ENCODE results near the gene PALD1. TPM values are rescaled to one million over a fixed set of nuclear protein-coding genes. Genes with fewer than 3 reads are reported as not detected.

PALD1 gene
- total RNA-seq, 4 donors from 2014 or later: 6.2 to 12.1 (median 7.7) TPM

- no peak for DNase-seq (ENCODE audit: low spot score in 2 of 2)
- Histone ChIP-seq H3K4me3 (no peak overlapping the region), H3K4me1 (no peaks in the 10 kb centered on the region), H3K27me3 (no peaks in the 10 kb centered on the region), H3K36me3 (no peaks in the 10 kb centered on the region), H3K27ac (no peak overlapping the region), H3K9me3 (no peaks in the 10 kb centered on the region)
- TF ChIP-seq EP300 (IDR thresholded peaks at IDR 0.05) (no peak), POLR2AphosphoS5 (IDR thresholded peaks at IDR 0.05) (no peak), POLR2A (IDR thresholded peaks at IDR 0.05) (no peak), CTCF (IDR thresholded peaks at IDR 0.05) (no peak)
- WGBS: 77% methylated on average over 7 of the region's 7 CpGs
These were observed 114.9 kb downstream of the PALD1 start for GRCh38 chr10:70593513-70593890.

- no peak for DNase-seq (ENCODE audit: low spot score in 2 of 2)
- Histone ChIP-seq H3K9me3 (no peaks in the 10 kb centered on the region), H3K4me1 (no peaks in the 10 kb centered on the region), H3K4me3 (no peak overlapping the region), H3K27ac (no peak overlapping the region), H3K36me3 (no peaks in the 10 kb centered on the region), H3K27me3 (no peaks in the 10 kb centered on the region)
- TF ChIP-seq POLR2AphosphoS5 (IDR thresholded peaks at IDR 0.05) (no peak), EP300 (IDR thresholded peaks at IDR 0.05) (no peak), POLR2A (IDR thresholded peaks at IDR 0.05) (no peak), CTCF (IDR thresholded peaks at IDR 0.05) (no peak)
- 66% methylated on average over 3 of the region's 3 CpGs for WGBS
These were observed 115.6 kb downstream of the PALD1 start for GRCh38 chr10:70594161-70594560.

- no peak overlapping the region for H3K27ac ChIP-seq
- TF ChIP-seq CTCF (IDR thresholded peaks at IDR 0.05) (no peak), POLR2A (IDR thresholded peaks at IDR 0.05) (no peak), POLR2AphosphoS5 (IDR thresholded peaks at IDR 0.05) (no peak), EP300 (IDR thresholded peaks at IDR 0.05) (no peak)
- no peak for DNase-seq (ENCODE audit: low spot score in 2 of 2)
- H3K4me3 ChIP-seq: no peak overlapping the region
- no peaks in the 10 kb centered on the region for H3K36me3 ChIP-seq
- no peaks in the 10 kb centered on the region for H3K27me3 ChIP-seq
- 94% methylated on average over 5 of the region's 5 CpGs for WGBS
- H3K9me3 ChIP-seq: no peaks in the 10 kb centered on the region
- no peaks in the 10 kb centered on the region for H3K4me1 ChIP-seq
These were observed 117.0 kb downstream of the PALD1 start for GRCh38 chr10:70595566-70596016.

- no peak overlapping the region for H3K27ac ChIP-seq
- no peaks in the 10 kb centered on the region for H3K9me3 ChIP-seq
- TF ChIP-seq EP300 (IDR thresholded peaks at IDR 0.05) (no peak), POLR2AphosphoS5 (IDR thresholded peaks at IDR 0.05) (no peak), POLR2A (IDR thresholded peaks at IDR 0.05) (no peak), CTCF (IDR thresholded peaks at IDR 0.05) (no peak)
- H3K36me3 ChIP-seq: no peaks in the 10 kb centered on the region
- 75% methylated on average over 13 of the region's 14 CpGs for WGBS
- no peak overlapping the region for H3K4me3 ChIP-seq
- no peaks in the 10 kb centered on the region for H3K4me1 ChIP-seq
- no peak for DNase-seq (ENCODE audit: low spot score in 2 of 2)
- no peaks in the 10 kb centered on the region for H3K27me3 ChIP-seq
These were observed 117.7 kb downstream of the PALD1 start for GRCh38 chr10:70596110-70596798.

- 76% methylated on average over 8 of the region's 8 CpGs for WGBS
These were observed 118.6 kb downstream of the PALD1 start for GRCh38 chr10:70596860-70597809.

More at GRCh38 chr10:70596860-70597809, 118.6 kb downstream of the PALD1 start:
- no peak for DNase-seq (ENCODE audit: low spot score in 2 of 2)
- Histone ChIP-seq H3K27ac (no peak overlapping the region), H3K4me3 (no peak overlapping the region), H3K4me1 (no peaks in the 10 kb centered on the region), H3K36me3 (no peaks in the 10 kb centered on the region), H3K27me3 (no peaks in the 10 kb centered on the region), H3K9me3 (no peaks in the 10 kb centered on the region)
- TF ChIP-seq POLR2A (IDR thresholded peaks at IDR 0.05): no peak
- TF ChIP-seq POLR2AphosphoS5 (IDR thresholded peaks at IDR 0.05): no peak
- no peak for TF ChIP-seq EP300 (IDR thresholded peaks at IDR 0.05)
- TF ChIP-seq CTCF (IDR thresholded peaks at IDR 0.05): no peak

Measured in suprapubic skin (tissue), 4 donors.